ENCODE data around the gene PLCB2.

DNA sequence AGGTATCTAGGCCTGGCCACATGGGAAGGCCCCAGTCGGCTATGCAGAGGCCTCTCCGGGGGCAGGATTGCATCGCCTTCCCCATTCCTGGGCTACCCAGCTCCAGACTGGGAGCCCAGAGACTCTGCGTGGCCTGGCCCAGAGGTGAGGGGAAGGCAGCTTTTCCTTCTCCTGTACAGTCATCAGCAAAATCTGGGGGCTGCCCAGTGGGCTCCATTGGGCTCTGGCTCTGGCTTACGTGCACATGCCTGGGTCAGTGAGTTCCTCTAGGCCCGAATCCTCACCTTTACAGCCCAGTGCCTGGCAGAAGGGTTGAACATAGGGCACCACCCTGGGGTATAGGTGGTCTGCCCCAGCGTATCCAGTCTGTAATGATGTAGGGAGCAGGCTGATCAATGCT lies 20.9 kb downstream of the PLCB2 start:
- TF ChIP-seq, protein P1, sequence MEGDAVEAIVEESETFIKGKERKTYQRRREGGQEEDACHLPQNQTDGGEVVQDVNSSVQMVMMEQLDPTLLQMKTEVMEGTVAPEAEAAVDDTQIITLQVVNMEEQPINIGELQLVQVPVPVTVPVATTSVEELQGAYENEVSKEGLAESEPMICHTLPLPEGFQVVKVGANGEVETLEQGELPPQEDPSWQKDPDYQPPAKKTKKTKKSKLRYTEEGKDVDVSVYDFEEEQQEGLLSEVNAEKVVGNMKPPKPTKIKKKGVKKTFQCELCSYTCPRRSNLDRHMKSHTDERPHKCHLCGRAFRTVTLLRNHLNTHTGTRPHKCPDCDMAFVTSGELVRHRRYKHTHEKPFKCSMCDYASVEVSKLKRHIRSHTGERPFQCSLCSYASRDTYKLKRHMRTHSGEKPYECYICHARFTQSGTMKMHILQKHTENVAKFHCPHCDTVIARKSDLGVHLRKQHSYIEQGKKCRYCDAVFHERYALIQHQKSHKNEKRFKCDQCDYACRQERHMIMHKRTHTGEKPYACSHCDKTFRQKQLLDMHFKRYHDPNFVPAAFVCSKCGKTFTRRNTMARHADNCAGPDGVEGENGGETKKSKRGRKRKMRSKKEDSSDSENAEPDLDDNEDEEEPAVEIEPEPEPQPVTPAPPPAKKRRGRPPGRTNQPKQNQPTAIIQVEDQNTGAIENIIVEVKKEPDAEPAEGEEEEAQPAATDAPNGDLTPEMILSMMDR (IDR thresholded peaks at IDR 0.05), result no peak
- no peak for TF ChIP-seq EZH2 (IDR thresholded peaks at IDR 0.05; ENCODE audit: borderline replicate concordance, insufficient read depth, low read depth, low read length, poor library complexity, severe bottlenecking)
